ENCODE results near the gene EPHA1.

- no peak for TF ChIP-seq EZH2 (IDR thresholded peaks at IDR 0.05)
- TF ChIP-seq POLR2AphosphoS5 (IDR thresholded peaks at IDR 0.05; ENCODE audit: borderline replicate concordance, low read depth, low read length): no peak
- TF ChIP-seq FOXP2 (optimal IDR thresholded peaks at IDR 0.05; ENCODE audit: control extremely low read depth, extremely low read length, insufficient read depth): no peak
Observed at GRCh38 chr7:143355450-143356385, 52.9 kb downstream of the EPHA1 start.
